Esophagus muscularis mucosa (tissue), 4 donors: ENCODE data around the gene FGFR2.

Source experiments
- CTCF ChIP-seq, 3 experiments: fragments of 200-600 bp in 2 of 3; fragments of 450-650 bp in 1 of 3; sonication (generic) in 2 of 3; IDR thresholded peaks; one replicate each; pipeline ENCODE4 v1.5.1; 2017 to 2019; ENCODE audit warnings: antibody characterized with exemption in 3 of 3, mild to moderate bottlenecking in 2 of 3, moderate library complexity in 1 of 3
- EP300 ChIP-seq: sonication (generic); formaldehyde crosslinking; IDR thresholded peaks from one replicate; pipeline ENCODE4 v1.6.1; 2017; ENCODE audit warnings: antibody characterized with exemption
- POLR2A ChIP-seq: fragments of 450-650 bp; IDR thresholded peaks from one replicate; pipeline ENCODE4 v1.6.1; 2017; ENCODE audit warnings: antibody characterized with exemption, moderate library complexity, mild to moderate bottlenecking, low read depth
- POLR2AphosphoS5 ChIP-seq, 2 donors: sonication (generic); formaldehyde crosslinking; IDR thresholded peaks; one replicate each; pipeline ENCODE4 v1.6.1; 2017; ENCODE audit warnings: antibody characterized with exemption in 2 of 2

DNA sequence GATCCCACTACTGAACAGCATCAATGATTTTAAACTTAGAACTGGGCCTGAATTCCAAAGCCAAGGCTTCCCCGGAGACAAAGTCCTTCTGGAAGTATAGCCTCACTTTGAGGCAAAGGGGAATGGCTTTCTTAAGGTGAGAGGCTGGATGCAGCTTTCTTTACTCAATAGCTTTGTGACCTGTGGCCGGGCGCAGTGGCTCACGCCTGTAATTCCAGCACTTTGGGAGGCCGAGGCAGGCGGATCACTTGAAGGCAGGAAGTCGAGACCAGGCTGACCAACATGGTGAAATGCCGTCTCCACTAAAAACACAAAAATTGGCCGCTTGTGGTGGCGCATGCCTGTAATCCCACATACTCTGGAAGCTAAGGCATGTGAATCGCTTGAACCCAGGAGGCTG, 3.2 kb upstream of the FGFR2 start:
- TF ChIP-seq CTCF (IDR thresholded peaks at IDR 0.05) (no peak), POLR2AphosphoS5 (IDR thresholded peaks at IDR 0.05) (no peak), POLR2A (no peak), EP300 (no peak)
